Fibroblast of peridontal ligament (primary cell): Measurements from ENCODE around the gene HIVEP3.
"Not testable (repeated sequence)": the region's sequence is repeated elsewhere in the genome, so short reads cannot be mapped to it uniquely, and the experiment has no call there.

Experiments
- DNase-seq: peaks from one replicate; pipeline ENCODE4 v3.0.0-alpha.2; 2010; ENCODE audit errors: extremely low read depth

Gene HIVEP3

DNA sequence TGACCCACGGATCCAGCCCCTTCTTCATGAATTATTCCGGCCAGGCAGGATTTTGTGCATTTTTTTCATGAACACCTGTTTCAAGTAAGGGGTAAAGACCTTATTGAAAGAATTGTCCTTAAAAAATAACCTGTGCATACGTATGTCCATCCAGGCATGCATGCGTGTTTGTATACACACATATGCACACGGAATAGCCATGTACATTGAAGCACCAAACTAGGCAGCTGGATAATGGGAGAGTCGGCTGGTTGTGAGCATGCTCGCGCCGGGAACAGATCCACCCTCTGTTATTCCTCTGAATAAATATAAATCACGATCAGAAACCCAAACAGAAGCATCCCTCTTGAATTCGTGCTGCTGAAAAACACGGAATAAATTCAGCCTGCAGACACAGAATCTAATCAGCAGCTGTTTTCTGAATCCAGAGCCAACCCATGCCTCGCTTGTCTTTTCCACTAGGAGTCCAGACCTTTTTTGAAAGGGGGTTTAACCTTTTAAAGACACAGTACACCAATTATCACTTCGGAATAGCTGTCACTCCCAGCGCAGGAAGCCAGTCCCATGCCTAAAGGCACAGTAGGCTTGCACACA, at the start of gene HIVEP3:
Gene HIVEP3 (minus strand): TSS at position 473 of the 594 bp plus-strand sequence.
- DNase-seq, result peak; percentile 44

DNA sequence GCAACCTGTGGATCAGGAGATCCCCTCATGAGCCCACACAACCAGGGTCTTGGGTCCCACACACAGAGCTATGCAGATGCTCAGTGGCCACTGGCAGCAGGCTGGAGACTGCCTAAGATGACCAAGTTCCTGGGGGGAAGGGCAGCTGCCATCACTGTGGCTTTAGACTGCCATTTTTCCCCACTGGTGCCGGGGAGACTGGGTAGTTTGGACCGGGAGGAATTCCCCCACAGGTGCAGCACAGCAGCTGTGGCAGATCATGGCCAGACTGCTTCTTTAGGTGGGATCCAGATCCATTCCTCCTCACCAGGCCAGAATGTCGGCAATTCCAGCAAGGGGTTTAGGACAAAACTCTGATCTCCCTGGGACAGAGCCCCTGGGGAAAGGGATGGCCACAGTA, 45.7 kb upstream of the HIVEP3 start:
- no peak for DNase-seq

DNA sequence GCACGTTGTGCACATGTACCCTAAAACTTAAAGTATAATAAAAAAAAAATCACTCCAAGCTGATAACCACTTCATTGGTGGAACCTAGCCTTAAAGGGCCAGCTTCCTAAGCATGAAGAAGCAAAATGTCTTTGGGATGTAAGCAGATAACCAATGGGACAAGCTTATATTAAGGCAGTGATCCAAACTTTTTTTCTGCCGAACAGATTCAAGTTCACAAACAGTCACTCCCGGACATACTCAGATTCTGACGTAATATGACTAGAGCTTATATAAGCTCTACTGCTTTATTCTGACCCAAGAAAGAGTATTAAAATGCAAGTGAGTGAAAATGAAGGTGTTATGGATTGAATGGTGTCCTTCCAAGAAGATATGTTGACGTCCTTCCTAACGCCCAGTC, 44.9 kb upstream of the HIVEP3 start:
- DNase-seq, result no peak

DNA sequence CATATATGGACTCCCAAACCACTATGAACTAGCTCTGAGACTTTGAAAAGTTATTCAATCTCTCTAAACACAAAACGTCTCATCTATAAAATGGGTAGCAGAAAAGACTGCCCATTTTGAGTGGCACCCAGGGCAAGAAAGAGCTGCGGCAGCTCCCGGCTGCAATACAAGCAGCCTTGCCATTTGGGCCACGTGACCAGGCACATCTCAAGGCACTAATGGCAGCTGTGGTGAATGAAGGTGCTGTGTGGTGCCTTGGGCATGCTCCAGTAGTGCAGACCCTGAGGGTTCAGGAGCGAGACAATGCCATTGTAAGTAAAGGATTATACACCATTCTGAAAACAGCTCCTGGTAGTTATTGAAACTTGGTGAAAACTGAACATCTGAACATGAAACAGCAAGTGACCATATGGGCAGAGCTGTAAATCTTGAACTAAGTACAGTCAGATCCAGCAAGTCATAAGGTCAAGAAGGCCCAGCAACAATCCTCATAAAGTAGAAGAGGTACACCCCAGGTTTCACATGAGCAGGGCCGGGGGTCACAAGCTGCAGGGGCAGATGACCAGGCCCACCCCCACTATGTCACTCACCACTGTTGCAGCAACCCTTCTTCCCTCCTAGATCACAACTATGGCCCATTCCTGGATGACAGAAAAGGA, 39.4 kb upstream of the HIVEP3 start:
- DNase-seq, result no peak

DNA sequence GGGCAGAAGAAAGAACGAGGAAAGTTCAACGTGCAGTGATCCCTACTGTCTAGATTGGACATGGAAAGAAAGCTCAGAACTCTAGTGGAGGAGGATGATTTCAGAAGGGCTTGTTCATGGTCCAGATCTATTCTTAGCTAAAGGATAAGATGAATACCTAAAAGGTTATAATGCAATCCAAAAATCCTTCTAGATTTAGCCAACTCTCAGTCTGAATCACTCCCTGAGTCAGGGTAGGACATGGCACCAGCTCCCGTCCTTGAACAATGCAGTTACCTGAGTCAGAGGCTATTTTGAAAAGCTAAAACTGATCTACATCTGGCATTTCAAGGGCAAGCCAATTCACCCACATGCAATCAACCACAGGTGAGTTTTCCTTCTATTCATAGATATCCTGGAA, 38.8 kb upstream of the HIVEP3 start:
- DNase-seq, result peak; percentile 22

DNA sequence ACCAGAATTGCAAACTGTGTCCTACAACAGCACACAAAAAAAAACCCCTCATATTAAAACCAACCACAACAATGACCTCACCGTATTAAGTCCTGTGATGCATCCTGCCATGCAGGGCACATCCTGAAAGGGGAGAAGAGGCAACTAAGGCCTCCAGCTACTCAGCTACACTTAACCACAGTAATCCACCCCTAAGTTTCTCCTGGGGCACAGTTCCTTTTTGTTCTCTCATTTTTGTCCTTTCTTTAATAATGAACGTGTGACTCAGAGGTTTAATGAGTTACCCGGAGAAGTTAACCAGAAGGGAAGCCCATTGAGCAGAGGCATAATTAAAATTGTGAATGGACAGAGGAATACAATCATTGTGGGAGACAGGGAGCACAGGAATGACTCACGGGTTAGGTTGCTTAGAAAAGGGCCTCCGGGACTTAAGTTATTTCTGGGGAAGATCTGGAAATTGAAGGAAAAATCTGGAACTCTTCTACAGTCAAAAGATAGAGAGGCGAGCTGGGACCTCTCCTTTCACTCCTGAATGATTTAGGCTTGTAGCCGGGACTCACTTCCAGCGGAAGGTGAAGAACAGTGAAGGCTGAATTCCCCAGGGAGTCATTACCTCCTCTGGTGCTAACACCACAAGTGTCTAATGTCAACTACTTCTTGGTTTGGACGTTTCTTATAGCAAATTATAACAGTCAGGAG, 36.9 kb upstream of the HIVEP3 start:
- DNase-seq, result peak; percentile 79

DNA sequence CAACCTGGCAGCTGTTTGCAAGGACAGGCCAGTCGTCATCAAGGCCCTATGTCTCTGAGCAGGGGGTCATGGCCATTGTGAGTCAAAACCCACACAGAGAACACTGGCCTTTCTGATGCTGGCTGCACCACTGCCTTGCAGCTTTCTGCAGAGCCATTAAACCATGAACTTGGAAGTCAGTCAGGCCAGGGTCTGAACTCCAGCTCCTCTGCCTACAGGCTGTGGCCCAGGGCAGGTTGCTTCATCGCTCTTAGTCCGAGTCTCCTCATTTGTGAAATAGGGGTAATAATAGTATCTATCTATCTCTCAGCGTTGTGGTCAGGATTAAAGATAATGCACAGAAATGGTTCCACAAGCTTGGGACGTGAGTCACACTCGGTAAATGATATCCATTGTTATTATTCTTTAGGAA, 35.8 kb upstream of the HIVEP3 start:
- peak; percentile 26 for DNase-seq

DNA sequence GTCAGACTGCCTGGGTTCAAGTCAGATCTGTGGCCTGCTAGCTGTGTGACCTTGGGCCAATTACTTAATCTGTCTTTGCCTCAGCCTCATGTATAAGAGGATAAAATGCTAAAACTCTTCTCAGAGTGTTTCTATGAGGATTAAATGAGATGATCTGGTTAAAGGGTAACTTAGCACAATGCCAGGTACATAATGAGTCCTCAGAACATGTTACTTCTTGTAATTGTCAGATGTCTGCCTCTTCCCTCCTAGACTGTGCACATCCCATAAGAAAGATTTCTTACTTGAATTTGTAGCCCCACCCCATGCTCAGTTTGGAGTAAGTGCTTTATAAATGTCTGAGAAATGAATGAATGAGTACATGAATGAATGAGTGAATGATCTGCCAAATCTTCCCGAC, 34.6 kb upstream of the HIVEP3 start:
- no peak for DNase-seq

DNA sequence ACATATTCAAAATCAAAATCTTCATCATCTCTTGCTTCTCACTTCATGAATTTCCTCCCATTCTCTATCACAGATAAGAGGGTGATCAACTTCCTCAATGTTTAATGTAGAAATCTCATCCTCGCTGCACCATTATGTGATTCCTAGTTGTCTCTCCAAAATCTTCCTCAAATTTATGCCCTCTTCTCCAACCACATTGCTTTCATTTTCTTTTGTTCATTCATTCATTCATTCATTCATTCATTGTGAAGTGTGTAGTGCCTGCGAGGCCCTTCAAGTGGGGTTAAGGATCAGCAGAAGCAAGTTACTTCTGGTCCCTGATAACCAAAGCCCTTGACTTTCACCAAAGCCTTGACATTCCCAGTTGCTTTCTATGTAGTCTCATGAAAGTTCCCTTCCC, 33.5 kb upstream of the HIVEP3 start:
- DNase-seq, result no peak

DNA sequence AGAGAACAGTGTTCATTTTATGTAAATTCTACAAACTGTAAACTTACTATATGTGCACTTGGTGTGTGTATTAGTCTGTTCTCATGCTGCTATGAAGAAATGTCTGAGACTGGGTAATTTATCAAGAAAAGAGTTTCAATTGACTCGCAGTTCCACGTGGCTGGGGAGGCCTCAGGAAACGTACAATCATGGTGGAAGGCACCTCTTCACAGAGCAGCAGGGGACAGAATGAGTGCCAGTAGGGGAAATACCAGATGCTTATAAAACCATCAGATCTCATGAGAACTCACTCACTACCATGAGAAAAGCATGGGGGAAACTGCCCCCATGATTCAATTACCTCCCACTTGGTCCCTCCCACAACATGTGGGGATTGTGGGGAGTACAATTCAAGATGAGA, 32.8 kb upstream of the HIVEP3 start:
- DNase-seq, result not testable (repeated sequence)

DNA sequence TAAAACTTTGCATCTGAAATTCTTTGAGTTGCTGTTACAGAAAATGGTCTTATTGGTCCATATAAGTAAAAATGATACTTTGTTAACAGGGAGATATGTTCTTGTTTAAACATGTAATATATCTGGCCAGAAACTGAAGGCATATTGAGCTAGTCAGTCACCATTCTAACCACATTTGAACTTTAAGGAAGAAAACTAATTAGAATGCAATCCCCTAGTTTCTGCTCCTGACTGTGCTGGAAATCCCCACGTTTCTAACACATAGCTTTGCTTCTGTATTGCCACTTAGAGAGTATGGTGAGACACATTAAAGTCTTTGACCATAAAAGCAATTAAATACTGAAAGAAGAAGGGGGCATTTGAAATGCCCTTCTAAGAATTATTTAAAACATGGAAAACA, 32.1 kb upstream of the HIVEP3 start:
- DNase-seq, result peak; percentile 5

DNA sequence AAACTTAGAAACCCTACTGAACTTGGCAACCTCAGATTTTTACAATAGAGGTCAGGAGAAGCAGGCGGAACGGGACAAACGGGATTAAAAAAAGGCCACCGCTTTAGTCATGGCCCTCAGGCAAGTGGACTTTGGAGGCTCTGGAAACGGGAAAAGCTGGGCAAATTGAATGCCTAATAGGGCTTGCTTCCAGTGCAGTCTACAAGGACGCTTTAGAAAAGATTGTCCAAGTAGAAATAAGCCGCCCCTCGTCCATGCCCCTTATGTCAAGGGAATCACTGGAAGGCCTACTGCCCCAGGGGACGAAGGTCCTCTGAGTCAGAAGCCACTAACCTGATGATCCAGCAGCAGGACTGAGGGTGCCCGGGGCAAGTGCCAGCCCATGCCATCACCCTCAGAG, 27.2 kb upstream of the HIVEP3 start:
- not testable (repeated sequence) for DNase-seq

DNA sequence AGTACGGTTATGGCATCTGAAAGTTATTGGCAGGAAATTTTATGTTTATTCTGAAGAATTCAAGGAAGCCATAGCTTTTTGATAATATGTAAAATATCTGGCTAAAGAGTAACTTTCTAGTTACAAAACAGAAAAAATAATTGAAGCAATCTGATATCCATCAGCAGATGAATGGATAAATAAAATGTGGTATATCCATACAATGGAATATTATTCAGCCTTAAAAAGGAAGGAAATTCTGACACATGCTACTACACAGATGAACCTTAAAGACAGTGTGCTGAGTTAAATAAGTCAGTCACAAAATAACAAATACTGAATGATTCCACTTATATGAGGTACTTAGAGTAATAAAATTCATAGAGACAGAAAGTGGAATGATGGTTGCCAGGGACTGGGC, 25.0 kb upstream of the HIVEP3 start:
- DNase-seq, result no peak

DNA sequence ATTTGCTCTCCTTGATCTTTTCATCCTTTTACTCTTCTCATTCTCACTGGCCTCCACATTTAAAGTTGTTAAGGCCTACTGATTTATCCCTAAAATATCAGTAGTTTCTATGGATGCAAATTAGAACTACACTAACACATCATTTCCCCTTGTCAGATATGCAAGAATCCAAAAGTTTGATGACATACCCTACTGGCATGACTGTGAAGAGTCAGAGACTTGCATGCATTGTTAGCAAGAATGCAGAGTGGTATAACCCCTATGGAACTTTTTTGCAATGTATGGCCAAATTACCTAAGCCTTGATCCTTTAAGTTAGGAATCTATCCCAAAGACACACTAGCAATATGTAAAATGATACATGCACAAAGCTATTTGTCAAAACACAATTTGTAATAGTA, 23.6 kb upstream of the HIVEP3 start:
- DNase-seq, result no peak

DNA sequence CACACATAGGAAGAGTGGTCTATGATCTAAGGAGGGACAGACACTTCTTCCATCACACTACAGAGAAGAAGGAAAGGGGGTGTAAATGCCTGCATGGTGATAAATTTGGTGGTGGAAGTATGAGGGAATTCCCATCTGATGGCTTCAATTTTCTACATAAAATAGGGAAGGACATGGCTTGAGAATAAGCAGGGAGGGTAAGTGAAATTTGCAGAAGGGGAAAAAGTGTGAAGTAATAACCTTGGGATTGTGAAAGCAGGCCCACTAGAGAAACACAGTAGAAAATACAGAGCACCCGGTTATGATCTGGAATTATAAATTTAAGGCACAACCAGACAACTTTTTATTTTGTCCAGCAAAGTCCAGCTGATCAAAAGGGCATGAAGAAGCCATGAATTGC, 22.7 kb upstream of the HIVEP3 start:
- no peak for DNase-seq

DNA sequence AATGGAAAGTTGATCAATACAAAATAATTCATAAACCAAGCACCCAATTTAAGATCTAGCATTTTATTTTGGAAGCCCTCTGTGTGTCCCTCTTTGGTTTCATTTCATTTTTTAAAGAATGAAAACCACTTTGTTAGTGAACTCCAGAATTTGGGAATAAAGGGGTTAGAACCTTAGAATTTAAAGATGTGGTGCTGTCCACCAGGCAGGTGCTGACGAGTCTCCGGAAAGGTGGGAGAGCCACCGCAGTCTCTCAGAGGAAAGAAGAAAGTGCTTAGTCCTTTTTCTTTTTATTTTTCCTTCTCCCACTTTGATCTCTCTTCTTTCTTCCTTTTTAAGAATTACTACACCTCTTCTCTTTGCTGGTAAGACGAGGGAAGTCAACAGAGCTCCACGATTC, 20.5 kb upstream of the HIVEP3 start:
- DNase-seq, result no peak

DNA sequence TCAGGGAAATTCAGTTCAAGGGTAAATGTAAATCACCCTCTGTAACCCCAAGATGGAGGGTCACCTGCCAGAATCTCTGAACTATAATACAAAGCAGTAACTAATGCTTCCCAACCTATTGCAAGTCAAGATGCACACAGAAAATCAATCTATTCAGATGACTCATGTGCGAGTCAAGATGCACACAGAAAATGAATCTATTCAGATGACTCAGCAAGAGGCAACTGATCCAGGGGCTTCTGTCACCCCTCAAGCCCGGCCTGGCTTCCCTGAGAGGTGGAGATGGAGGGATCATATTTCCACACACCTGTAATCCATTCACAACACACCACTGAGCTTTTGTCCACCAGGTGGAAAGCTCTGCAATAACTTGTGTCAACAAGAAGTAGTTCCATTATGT, 17.4 kb upstream of the HIVEP3 start:
- DNase-seq, result peak; percentile 8

DNA sequence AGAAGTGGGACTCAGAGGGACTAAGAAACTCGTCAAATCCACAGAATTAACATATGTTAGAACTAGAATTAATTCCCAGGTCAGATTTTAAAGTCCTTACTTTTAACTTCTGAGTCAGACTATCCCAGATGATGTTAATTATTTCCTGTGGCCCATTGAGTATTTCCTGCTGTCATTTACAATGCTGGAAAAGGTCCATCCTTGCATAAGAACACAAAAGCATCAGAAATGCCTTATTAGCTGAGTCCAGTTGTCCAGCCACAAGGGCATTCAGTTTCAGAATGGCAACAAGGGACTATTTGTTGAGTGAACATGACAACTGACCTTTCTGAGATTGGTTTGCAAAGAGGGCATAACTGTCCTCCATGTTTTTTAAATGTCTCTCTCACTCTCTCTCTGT, 16.5 kb upstream of the HIVEP3 start:
- DNase-seq, result no peak

DNA sequence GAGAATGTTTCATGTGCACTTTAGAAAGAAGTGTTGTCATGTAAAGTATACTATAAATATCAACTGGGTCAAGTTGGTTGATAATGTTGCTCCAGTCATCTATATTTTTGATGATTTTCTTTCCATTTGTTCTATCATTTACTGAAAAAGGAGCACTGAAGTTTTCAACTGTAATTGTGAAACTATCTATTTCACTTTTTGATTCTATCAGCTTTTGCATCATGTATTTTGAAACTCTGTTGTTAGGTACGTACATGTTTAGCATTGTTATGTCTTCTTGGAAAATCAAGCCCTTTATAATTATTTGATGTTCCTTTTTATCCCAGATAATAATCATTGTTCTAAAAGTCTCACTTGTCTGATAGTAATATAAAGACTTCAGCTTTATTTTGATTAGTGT, 14.4 kb upstream of the HIVEP3 start:
- DNase-seq, result no peak

DNA sequence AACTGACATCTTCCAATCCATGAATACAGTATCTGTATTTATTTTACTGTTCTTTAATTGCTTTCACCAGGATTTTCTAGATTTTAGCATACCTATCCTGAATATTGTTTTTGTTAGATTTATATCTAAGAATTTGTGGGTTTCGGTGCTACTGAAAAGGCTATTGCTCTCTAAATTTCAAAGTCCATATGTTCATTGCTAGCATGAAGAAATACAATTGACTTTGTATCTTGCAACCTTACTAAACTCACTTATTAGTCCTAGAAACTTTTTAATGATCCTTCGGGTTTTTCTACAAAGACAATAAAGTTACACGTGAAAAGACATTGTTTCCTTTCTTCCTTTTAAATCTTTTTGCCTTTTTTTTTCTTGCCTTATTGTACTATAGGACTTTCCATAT, 12.9 kb upstream of the HIVEP3 start:
- DNase-seq, result no peak

DNA sequence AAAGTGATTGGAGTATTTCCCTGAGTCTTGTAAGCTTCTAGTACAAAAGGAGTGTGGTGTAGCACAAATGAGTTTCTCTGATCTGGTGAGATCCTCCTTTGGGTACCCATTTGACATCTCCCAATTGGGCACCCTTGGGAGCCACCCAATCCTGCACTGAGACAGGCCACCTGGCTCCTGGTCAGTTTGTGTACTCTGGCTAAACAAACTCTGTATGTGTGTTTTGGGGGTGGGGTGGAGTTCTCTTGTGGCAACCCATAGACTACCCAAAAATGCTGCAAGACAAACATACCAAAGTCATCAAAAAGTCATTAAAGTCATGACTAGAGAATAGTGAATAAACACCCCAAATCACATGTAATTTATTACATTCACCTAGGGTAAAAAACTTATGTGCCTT, 8.4 kb upstream of the HIVEP3 start:
- no peak for DNase-seq

DNA sequence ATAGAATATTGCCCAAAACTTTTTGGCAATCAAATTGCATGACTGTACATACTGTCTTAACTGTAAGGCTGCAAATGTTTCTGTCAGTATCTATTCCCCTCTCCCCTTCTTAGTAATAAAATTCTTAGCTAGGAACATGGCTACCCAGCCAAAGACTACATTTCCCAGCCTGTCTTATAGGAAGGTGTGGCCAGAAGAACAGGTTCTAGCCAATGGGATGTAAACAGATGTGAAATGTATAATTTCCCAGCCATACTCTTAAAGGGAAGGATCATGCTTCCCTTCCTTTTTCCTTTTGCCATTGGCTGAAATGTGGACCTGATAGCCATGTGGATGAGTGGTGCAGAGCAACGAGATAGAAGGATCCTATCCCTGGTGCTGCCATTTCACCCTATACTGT, 7.0 kb upstream of the HIVEP3 start:
- DNase-seq, result no peak

DNA sequence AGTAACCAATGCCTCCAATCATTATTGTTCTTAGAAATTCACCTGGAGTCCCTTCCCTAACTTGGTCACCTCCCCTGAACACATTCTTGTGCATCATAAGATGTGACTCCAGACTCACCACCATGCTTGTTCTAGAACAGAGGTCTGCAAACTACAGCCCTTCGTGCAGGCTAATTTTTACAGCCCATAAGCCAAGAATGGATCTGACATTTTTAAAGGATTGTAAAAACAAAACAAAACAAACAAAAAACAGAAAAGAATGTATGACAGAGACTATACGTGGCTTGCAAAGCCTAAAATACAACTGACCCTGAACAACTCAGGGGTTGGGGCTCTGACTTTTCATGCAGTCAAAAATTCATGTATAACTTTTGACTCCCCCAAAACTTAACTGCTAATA, 6.2 kb upstream of the HIVEP3 start:
- DNase-seq, result no peak
